HepG2 (cell line): ENCODE measurements around the gene SURF2. TPM values are rescaled to one million over a fixed set of nuclear protein-coding genes. Genes with fewer than 3 reads are reported as not detected.

Experiments
- ATAC-seq: fragments of 200-7000 bp; cut with Tn5 transposase; 3 replicates; pipeline ENCODE4 v1.9.1; 2020; ENCODE audit warnings: mild to moderate bottlenecking, moderate library complexity
- BruUV-seq: library from RNA; stranded (reverse); fragments of 400-500 nt; replicated peaks from 2 replicates; lab custom pipeline; 2021; lab: Mats Ljungman, UMichigan
- CTCF ChIA-PET: fragments of 300-600 bp; formaldehyde crosslinking; extraction: SDS; loops from one replicate; lab custom pipeline; 2021; ENCODE audit warnings: low total read pairs, inconsistent platforms, low intra/inter-chr PET ratio; lab: Yijun Ruan, JAX
- POLR2A ChIA-PET: fragments of 350-600 bp; sonication (Branson Sonifier 250); formaldehyde crosslinking; loops from one replicate; lab custom pipeline; 2020; ENCODE audit warnings: antibody characterized with exemption, inconsistent platforms; lab: Yijun Ruan, JAX
- DNase-seq: peaks from one replicate; pipeline ENCODE4 v3.0.0-alpha.2; 2015; ENCODE audit warnings: low spot score
- FAIRE-seq: peaks from 3 replicates; lab custom pipeline; 2011; peaks lifted over from hg19 to GRCh38; lab: Jason Lieb, UNC
- H2AFZ ChIP-seq: one replicate; pipeline ENCODE4 v1.6.1; 2011; ENCODE audit warnings: low read length, inconsistent platforms
- H3K27ac ChIP-seq: fragments of 300-600 bp; 3 replicates; pipeline ENCODE4 v1.8.0; 2011; ENCODE audit warnings: mixed run types, mild to moderate bottlenecking, mixed read lengths, low read length, inconsistent platforms; ENCODE audit not compliant: insufficient read depth; ENCODE audit errors: extremely low read length
- H3K27me3 ChIP-seq, 2 experiments: fragments of 200-600 bp in 1 of 2; 2 replicates in 1 of 2; 3 replicates in 1 of 2; pipeline versions ENCODE4 v1.6.0 to v1.8.0; 2011; ENCODE audit warnings: low read length in 2 of 2, mild to moderate bottlenecking in 2 of 2, moderate library complexity in 2 of 2, inconsistent platforms in 1 of 2; ENCODE audit not compliant: insufficient read depth in 2 of 2, control insufficient read depth in 1 of 2
- H3K36me3 ChIP-seq, 2 experiments: fragments of 200-600 bp in 1 of 2; replicated peaks in 1 of 2; 2 replicates in 1 of 2; 3 replicates in 1 of 2; pipeline versions ENCODE4 v1.5.1 to v1.8.0; 2011; ENCODE audit warnings: low read length in 2 of 2, inconsistent platforms in 1 of 2; ENCODE audit not compliant: insufficient read depth in 2 of 2, control insufficient read depth in 1 of 2
- H3K4me1 ChIP-seq: 2 replicates; pipeline ENCODE4 v1.5.1; 2012; ENCODE audit warnings: low read length, inconsistent platforms; ENCODE audit not compliant: insufficient read depth
- H3K4me2 ChIP-seq: 2 replicates; pipeline ENCODE4 v1.6.0; 2011; ENCODE audit warnings: low read depth, low read length, inconsistent platforms
- H3K4me3 ChIP-seq, 3 experiments: fragments of 200-600 bp in 1 of 3; sonication (generic), shearing (Covaris generic) in 1 of 3; replicated peaks in 1 of 3; 2 replicates each; pipeline ENCODE4 v1.5.1; 2011 to 2016; ENCODE audit warnings: low read length in 3 of 3, inconsistent platforms in 2 of 3, low read depth in 2 of 3, mild to moderate bottlenecking in 2 of 3, control low read depth in 1 of 3, mixed read lengths in 1 of 3; ENCODE audit not compliant: insufficient read depth in 1 of 3
- H3K79me2 ChIP-seq: one replicate; pipeline ENCODE4 v1.6.1; 2011; ENCODE audit warnings: low read length, inconsistent platforms; ENCODE audit not compliant: insufficient read depth
- H3K9ac ChIP-seq: 2 replicates; pipeline ENCODE4 v1.6.0; 2011; ENCODE audit warnings: mild to moderate bottlenecking, low read depth, low read length, inconsistent platforms; ENCODE audit not compliant: insufficient read depth
- H3K9me3 ChIP-seq: 2 replicates; pipeline ENCODE4 v1.5.1; 2012; ENCODE audit warnings: mild to moderate bottlenecking, low read length
- H4K20me1 ChIP-seq: 2 replicates; pipeline ENCODE4 v1.6.0; 2011; ENCODE audit warnings: inconsistent platforms, mild to moderate bottlenecking, low read length, moderate library complexity; ENCODE audit not compliant: insufficient read depth
- CCAR2 ChIP-seq: fragments of 200-400 bp; formaldehyde crosslinking; optimal IDR thresholded peaks from 2 replicates; pipeline ENCODE3; 2018; ENCODE audit warnings: low read depth, mild to moderate bottlenecking, low read length, moderate library complexity
- ELF3 ChIP-seq: IDR thresholded peaks from 2 replicates; pipeline ENCODE4 v1.6.1; 2016; ENCODE audit warnings: missing genetic modification reagents, missing compliant biosample characterization
- MAFK ChIP-seq, 2 experiments: IDR thresholded peaks in 1 of 2; conservative IDR thresholded peaks in 1 of 2; 2 replicates each; pipeline ENCODE4 v1.6.1; 2011; ENCODE audit warnings: improper control_type of control experiment in 2 of 2, low read length in 2 of 2
- MBNL3 ChIP-seq: fragments of 250-450 bp; sonication (Bioruptor Pico); conservative IDR thresholded peaks from 2 replicates; pipeline ENCODE4 v1.8.0; 2022; ENCODE audit warnings: mild to moderate bottlenecking, inconsistent platforms
- POLR2AphosphoS2 ChIP-seq: IDR thresholded peaks from 2 replicates; pipeline ENCODE4 v1.6.1; 2011; ENCODE audit warnings: low read depth, low read length, improper control_type of control experiment
- RBM39 ChIP-seq: fragments of 200-400 bp; formaldehyde crosslinking; IDR thresholded peaks from one replicate; pipeline ENCODE4 v1.6.1; 2018; ENCODE audit warnings: antibody characterized with exemption, mild to moderate bottlenecking, low read depth, low read length; ENCODE audit not compliant: poor library complexity, severe bottlenecking
- SOX13 ChIP-seq, 3 experiments: fragments of 450-650 bp in 1 of 3; sonication (generic) in 1 of 3; formaldehyde crosslinking in 1 of 3; IDR thresholded peaks in 2 of 3; conservative IDR thresholded peaks in 1 of 3; 2 replicates each; pipeline versions ENCODE4 v1.5.0 to v1.6.1; 2016 to 2020; ENCODE audit warnings: antibody characterized with exemption in 1 of 3, mild to moderate bottlenecking in 1 of 3, missing compliant biosample characterization in 1 of 3, missing genetic modification reagents in 1 of 3, moderate library complexity in 1 of 3
- WGBS: methylation state at CpG from one replicate; pipeline ENCODE4 v1.1.6; 2017; ENCODE audit warnings: low lambda C conversion rate; 5-methylcytosine and 5-hydroxymethylcytosine counted together
- in situ Hi-C: cut with HindIII; loops from 2 replicates; pipeline ENCODE4 v1.10.0; 2017; ENCODE audit warnings: low pct_unique_long_range_greater_than_20kb; ENCODE audit not compliant: extremely low pct_ligation_motif_present
- intact Hi-C: fragments of 100-400 bp; cut with micrococcal nuclease; formaldehyde crosslinking; loops from one replicate; pipeline ENCODE4 v1.10.0; 2022; ENCODE audit not compliant: unreplicated experiment
- polyA plus RNA-seq, 8 experiments: library from polyadenylated mRNA; depleted of rRNA in 3 of 8; stranded (reverse) in 7 of 8; unstranded in 1 of 8; fragments of >200 nt; fragmentation: Illumina TruSeq in 4 of 8; extraction: Trizol in 4 of 8; gene quantifications; 2 replicates each; pipeline versions ENCODE4 v1.2.1 to v1.2.3, GENCODE V29; 2011 to 2016; ENCODE audit warnings: low read depth in 4 of 8, missing spikeins in 1 of 8, mixed read lengths in 1 of 8; ENCODE audit not compliant: insufficient read depth in 1 of 8
- total RNA-seq, 5 experiments: library from RNA; depleted of rRNA; stranded (reverse); fragments of >200 nt; fragmentation: Illumina TruSeq; extraction: Trizol; gene quantifications; 2 replicates each; pipeline ENCODE4 v1.2.3, GENCODE V29; 2016; ENCODE audit warnings: low read depth in 1 of 5
- TF ChIP-seq, protein P1 (sequence below): sonication (generic); formaldehyde crosslinking; IDR thresholded peaks from 2 replicates; pipeline ENCODE4 v1.5.1; 2020; ENCODE audit warnings: mild to moderate bottlenecking, missing genetic modification reagents, moderate library complexity

The SURF2 gene
- total and polyA plus RNA-seq, 2 of the 13 experiments (the other 11 are each of a cell fraction or from before 2014, with no cell fraction given): 6.3 to 13.6 TPM

DNA sequence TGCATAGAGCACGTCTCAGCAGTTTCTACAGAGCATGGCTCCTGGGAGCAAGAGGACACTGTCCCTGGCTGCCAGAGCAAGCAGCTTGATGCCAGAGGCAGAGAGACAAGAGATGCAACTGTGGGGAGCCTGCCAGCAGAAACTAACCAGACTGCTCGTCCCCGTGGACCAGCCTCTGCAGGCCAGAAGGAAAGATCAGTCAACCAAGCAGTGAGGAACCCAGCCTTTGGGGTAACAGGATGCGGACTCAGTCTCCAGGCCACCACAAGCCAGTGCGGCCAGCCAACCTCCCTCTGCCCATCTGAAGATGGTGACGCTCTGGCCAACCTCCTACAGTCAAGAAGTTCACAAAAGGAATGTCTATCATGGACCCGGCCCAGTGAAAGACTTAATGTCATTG, 15.8 kb downstream of the SURF2 start:
- TF ChIP-seq CCAR2: no peak
- TF ChIP-seq POLR2AphosphoS2: 0 out of 2 replicates have a peak, but pooled peaks have one; percentile 55
- no peak for TF ChIP-seq SOX13 (IDR thresholded peaks at IDR 0.05)
- TF ChIP-seq SOX13 (CRISPR knock-in tag; conservative IDR thresholded peaks at IDR 0.05 in 1 of 2, IDR thresholded peaks at IDR 0.05 in 1 of 2): no peak
- TF ChIP-seq, protein P1, sequence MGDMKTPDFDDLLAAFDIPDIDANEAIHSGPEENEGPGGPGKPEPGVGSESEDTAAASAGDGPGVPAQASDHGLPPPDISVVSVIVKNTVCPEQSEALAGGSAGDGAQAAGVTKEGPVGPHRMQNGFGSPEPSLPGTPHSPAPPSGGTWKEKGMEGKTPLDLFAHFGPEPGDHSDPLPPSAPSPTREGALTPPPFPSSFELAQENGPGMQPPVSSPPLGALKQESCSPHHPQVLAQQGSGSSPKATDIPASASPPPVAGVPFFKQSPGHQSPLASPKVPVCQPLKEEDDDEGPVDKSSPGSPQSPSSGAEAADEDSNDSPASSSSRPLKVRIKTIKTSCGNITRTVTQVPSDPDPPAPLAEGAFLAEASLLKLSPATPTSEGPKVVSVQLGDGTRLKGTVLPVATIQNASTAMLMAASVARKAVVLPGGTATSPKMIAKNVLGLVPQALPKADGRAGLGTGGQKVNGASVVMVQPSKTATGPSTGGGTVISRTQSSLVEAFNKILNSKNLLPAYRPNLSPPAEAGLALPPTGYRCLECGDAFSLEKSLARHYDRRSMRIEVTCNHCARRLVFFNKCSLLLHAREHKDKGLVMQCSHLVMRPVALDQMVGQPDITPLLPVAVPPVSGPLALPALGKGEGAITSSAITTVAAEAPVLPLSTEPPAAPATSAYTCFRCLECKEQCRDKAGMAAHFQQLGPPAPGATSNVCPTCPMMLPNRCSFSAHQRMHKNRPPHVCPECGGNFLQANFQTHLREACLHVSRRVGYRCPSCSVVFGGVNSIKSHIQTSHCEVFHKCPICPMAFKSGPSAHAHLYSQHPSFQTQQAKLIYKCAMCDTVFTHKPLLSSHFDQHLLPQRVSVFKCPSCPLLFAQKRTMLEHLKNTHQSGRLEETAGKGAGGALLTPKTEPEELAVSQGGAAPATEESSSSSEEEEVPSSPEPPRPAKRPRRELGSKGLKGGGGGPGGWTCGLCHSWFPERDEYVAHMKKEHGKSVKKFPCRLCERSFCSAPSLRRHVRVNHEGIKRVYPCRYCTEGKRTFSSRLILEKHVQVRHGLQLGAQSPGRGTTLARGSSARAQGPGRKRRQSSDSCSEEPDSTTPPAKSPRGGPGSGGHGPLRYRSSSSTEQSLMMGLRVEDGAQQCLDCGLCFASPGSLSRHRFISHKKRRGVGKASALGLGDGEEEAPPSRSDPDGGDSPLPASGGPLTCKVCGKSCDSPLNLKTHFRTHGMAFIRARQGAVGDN: peak; percentile 9; the same call in 1 of the 2 replicates
- peak in 1 of 2 experiments; percentile 15; a peak in 1 of 4 replicates for TF ChIP-seq MAFK (conservative IDR thresholded peaks at IDR 0.05 in 1 of 2, IDR thresholded peaks at IDR 0.05 in 1 of 2; ENCODE audit: low read length in 2 of 2)
- TF ChIP-seq RBM39: no peak
- no peak for TF ChIP-seq MBNL3 (CRISPR knock-in tag)
- no peak for TF ChIP-seq ELF3 (CRISPR knock-in tag)
- ChIA-PET POLR2A (interaction anchor here (1.1 to 1.8 kb wide), 5 partner anchors 9 to 24 kb away, joined by 3 to 7 read pairs (median 3); partner anchors contain the start of genes MED22 and RPL7A), CTCF (no interaction called here)
- Histone ChIP-seq H3K4me2 (peak overlapping the region; percentile 30), H3K36me3 (peaks cover 11 to 62% of the 10 kb centered on the region in 2 experiments), H3K9me3 (no peaks in the 10 kb centered on the region), H2AFZ (no peak overlapping the region), H4K20me1 (peaks cover 80% of the 10 kb centered on the region), H3K4me1 (peaks cover 68% of the 10 kb centered on the region), H3K9ac (peak overlapping the region; percentile 13; the same call in 1 of the 2 replicates), H3K4me3 (no peak overlapping the region), H3K79me2 (peaks cover 84% of the 10 kb centered on the region), H3K27me3 (no peaks in the 10 kb centered on the region), H3K27ac (no peak overlapping the region)
- no peak for DNase-seq
- intact Hi-C loops: no loop called here
- BruUV-seq: no TSS peak
- in situ Hi-C loops: no loop called here
- FAIRE-seq: no peak
- WGBS: 82% methylated on average over 2 of the region's 7 CpGs
- no peak for ATAC-seq
